ENCODE results near the gene PARPBP. TPM values are rescaled to one million over a fixed set of nuclear protein-coding genes. Genes with fewer than 3 reads are reported as not detected.
A peak's percentile ranks its signal among the peaks of the same experiment; 100 is the strongest.

PARPBP gene
- total and polyA plus RNA-seq, 2 experiments from 2014 or later = 6.6 to 11.0 TPM

GRCh38 chr12:102167821-102168604 is 48.0 kb downstream of the PARPBP start:
- TF ChIP-seq EZH2phosphoT487 (IDR thresholded peaks at IDR 0.05; ENCODE audit: low read depth, severe bottlenecking, unreplicated experiment) = no peak
- TF ChIP-seq CTCF (IDR thresholded peaks at IDR 0.05; ENCODE audit: poor library complexity) = no peak
- no peak for TF ChIP-seq EZH2 (IDR thresholded peaks at IDR 0.05; ENCODE audit: borderline replicate concordance)
- Histone ChIP-seq H3K9me3 (ENCODE audit: low read depth) (no peaks in the 10 kb centered on the region), H2AFZ (no peak overlapping the region), H3K27me3 (no peaks in the 10 kb centered on the region), H3K4me2 (no peak overlapping the region), H3K79me2 (no peaks in the 10 kb centered on the region), H3K27ac (no peak overlapping the region), H3K4me3 (no peak overlapping the region), H4K20me1 (ENCODE audit: insufficient read depth, poor library complexity, severe bottlenecking) (no peaks in the 10 kb centered on the region), H3K36me3 (replicated peaks; ENCODE audit: insufficient read depth, low read depth) (no peaks in the 10 kb centered on the region), H3K4me1 (ENCODE audit: insufficient read depth) (no peaks in the 10 kb centered on the region), H3K9me2 (replicated peaks; ENCODE audit: insufficient read depth) (no peaks in the 10 kb centered on the region)
- no peak for DNase-seq (ENCODE audit: low spot score)

GRCh38 chr12:102169922-102170621 is 50.1 kb downstream of the PARPBP start:
- Histone ChIP-seq H3K36me3 (replicated peaks; ENCODE audit: insufficient read depth, low read depth) (no peaks in the 10 kb centered on the region), H3K9me3 (ENCODE audit: low read depth) (no peaks in the 10 kb centered on the region), H3K9me2 (replicated peaks; ENCODE audit: insufficient read depth) (no peaks in the 10 kb centered on the region), H4K20me1 (ENCODE audit: insufficient read depth, poor library complexity, severe bottlenecking) (no peaks in the 10 kb centered on the region), H3K79me2 (no peaks in the 10 kb centered on the region), H2AFZ (no peak overlapping the region), H3K4me2 (no peak overlapping the region), H3K4me1 (ENCODE audit: insufficient read depth) (no peaks in the 10 kb centered on the region), H3K27ac (no peak overlapping the region), H3K27me3 (no peaks in the 10 kb centered on the region), H3K4me3 (no peak overlapping the region)
- TF ChIP-seq EZH2 (IDR thresholded peaks at IDR 0.05; ENCODE audit: borderline replicate concordance) (no peak), CTCF (IDR thresholded peaks at IDR 0.05; ENCODE audit: poor library complexity) (peak; percentile 72)
- 93% methylated on average over 2 of the region's 2 CpGs for WGBS (ENCODE audit: low lambda C conversion rate, missing lambda C conversion rate)
- DNase-seq (ENCODE audit: low spot score) = peak; percentile 43

GRCh38 chr12:102171951-102172350 is 52.0 kb downstream of the PARPBP start:
- DNase-seq (ENCODE audit: low spot score) = no peak
- Histone ChIP-seq H2AFZ (no peak overlapping the region), H3K4me1 (ENCODE audit: insufficient read depth) (no peaks in the 10 kb centered on the region), H3K9me2 (replicated peaks; ENCODE audit: insufficient read depth) (no peaks in the 10 kb centered on the region), H3K27me3 (no peaks in the 10 kb centered on the region), H3K4me2 (no peak overlapping the region), H3K9me3 (ENCODE audit: low read depth) (no peaks in the 10 kb centered on the region), H3K79me2 (no peaks in the 10 kb centered on the region), H3K36me3 (replicated peaks; ENCODE audit: insufficient read depth, low read depth) (no peaks in the 10 kb centered on the region), H3K27ac (no peak overlapping the region), H4K20me1 (ENCODE audit: insufficient read depth, poor library complexity, severe bottlenecking) (no peaks in the 10 kb centered on the region), H3K4me3 (no peak overlapping the region)
- TF ChIP-seq EZH2 (IDR thresholded peaks at IDR 0.05; ENCODE audit: borderline replicate concordance) (no peak), CTCF (IDR thresholded peaks at IDR 0.05; ENCODE audit: poor library complexity) (no peak), EZH2phosphoT487 (IDR thresholded peaks at IDR 0.05; ENCODE audit: low read depth, severe bottlenecking, unreplicated experiment) (no peak)

Data from hepatocyte (in vitro differentiated cells).